ENCODE data around the gene FAM200C. TPM values are rescaled to one million over a fixed set of nuclear protein-coding genes. Genes with fewer than 3 reads are reported as not detected.

FAM200C gene
- polyA plus RNA-seq (2011; rRNA removed) (3.6 and 5.3 TPM in 2 replicates), polyA minus RNA-seq (2011; rRNA and poly(A)+ RNA removed) (3.4 and 4.7 TPM in 2 replicates)

DNA sequence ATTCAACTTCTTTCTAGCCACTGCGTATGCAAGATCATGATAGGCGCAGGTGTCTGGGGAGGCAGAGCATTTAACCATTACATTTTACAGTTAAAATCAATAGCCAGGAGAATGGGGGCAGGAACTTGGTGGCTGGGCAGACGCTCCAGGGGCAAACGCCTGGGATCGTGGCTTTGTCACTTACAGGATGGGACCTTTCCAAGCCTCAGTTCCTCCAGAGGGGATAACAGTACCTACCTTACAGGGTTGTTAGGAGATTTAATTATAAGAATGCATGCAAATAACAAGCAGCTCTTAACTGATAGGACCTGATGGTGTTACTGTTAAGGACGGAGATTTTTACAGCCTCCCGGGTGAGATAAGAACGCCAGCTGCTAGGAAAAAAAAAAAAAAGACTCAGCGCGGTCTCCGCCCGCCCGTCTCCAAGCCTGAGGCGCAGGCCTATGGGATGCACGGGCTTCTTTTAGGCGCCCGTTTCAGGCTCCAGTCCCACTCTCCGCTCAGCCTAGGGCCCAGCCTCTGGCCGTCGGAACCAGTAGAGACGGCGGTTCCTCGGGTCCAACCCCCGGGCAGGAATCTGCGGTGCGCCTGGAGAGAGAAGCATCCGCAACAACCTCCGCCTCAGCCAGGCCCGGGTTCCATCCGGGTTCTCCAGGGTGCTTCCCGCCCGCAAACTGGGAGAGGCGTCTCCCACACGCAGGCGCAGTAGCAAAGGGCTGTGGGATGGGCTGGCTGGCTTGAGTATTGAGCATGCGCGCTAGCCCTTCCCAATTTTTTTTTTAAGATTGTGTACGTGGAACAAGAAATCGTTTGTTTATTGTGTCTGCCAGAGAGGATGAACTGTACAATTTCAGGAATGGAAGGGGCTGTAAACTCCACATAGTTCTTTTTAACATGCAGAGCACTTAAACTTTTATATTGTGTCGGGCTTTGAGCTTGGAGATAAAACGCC is at the start of gene FAM200C:
FAM200C (minus strand) TSS at position 653 of the 952 bp plus-strand sequence. CDS start 4,564 bp downstream, outside the sequence.
- ChIA-PET CTCF (interaction anchor here (0.9 to 3.9 kb wide), 4 partner anchors 8 to 378 kb away, joined by 3 to 25 read pairs (median 12); no protein-coding TSS in a partner anchor), POLR2A (interaction anchor here (0.5 to 2.3 kb wide), 11 partner anchors 10 to 1066 kb away, joined by 3 to 10 read pairs (median 3); partner anchors contain the start of genes C1QTNF2, PTTG1 and SLU7)

DNA sequence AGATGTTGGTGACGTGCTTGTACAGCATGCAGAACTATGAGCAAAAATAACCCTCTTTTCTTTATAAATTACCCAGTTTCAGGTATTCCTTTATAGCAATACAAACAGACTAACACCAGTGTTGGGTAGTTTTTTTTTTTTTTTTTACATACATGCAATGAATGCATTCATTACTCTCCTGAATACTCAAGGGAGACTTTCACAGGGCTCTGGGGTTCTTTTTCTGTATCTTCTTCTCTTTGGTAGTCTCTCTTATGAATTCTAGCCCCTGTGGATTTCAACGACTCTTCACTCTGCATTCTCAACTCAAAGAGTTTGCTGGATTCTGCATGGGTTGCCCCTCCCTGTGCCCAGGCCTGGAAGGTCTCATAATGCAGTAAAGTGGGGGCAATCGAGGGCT is 49.6 kb upstream of the FAM200C start:
- POLR2A ChIA-PET: no interaction called here

More for the DNA sequence above, at the start of gene FAM200C:
- H3K27ac ChIP-seq (ENCODE audit: low read depth, low read length): peak within 1 kb of the TSS; percentile 92
- peak within 1 kb of the TSS; percentile 73 for H3K4me3 ChIP-seq (ENCODE audit: low read depth, low read length)
- no peaks in the 10 kb centered on the region for H3K27me3 ChIP-seq (ENCODE audit: control insufficient read depth, insufficient read depth, low read length)
- TF ChIP-seq CTCF (IDR thresholded peaks at IDR 0.05; ENCODE audit: low read depth, low read length): no peak
- no peaks in the 10 kb centered on the region for H3K9me3 ChIP-seq (ENCODE audit: control insufficient read depth, insufficient read depth, low read length)
- DNase-seq (ENCODE audit: low read depth, low spot score): peak; percentile 90

DNA sequence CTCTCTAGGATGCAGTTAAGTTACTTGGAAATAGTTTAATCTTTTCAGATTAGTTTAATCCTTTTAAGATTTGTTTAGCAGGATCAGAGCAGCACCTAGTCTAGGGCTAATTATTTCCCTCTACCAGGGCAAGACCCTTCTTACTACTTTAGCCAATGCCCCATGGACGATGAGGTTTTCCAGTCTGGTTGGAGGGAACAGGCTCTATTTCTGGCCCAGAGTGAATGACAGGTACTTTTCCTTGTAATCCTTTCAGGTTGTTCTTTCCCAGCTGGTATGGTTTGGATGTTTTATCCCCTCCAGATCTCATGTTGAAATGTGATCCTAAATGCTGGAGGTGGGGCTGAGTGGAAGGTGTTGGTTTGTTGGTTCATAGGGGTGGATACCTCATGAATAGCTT is 49.0 kb upstream of the FAM200C start:
- Histone ChIP-seq H3K27me3 (ENCODE audit: control insufficient read depth, insufficient read depth, low read length) (peaks cover 2% of the 10 kb centered on the region), H3K27ac (ENCODE audit: low read depth, low read length) (no peak overlapping the region), H3K9me3 (ENCODE audit: control insufficient read depth, insufficient read depth, low read length) (no peaks in the 10 kb centered on the region), H3K4me3 (ENCODE audit: low read depth, low read length) (no peak overlapping the region)
- TF ChIP-seq CTCF (IDR thresholded peaks at IDR 0.05; ENCODE audit: low read depth, low read length): no peak
- DNase-seq (ENCODE audit: low read depth, low spot score): no peak
- CTCF ChIA-PET: interaction anchor here (2.5 kb wide), 1 partner anchor 10 kb away, joined by 31 read pairs; no protein-coding TSS in a partner anchor
- POLR2A ChIA-PET: no interaction called here

More for the DNA sequence above, 49.6 kb upstream of the FAM200C start:
- H3K9me3 ChIP-seq (ENCODE audit: control insufficient read depth, insufficient read depth, low read length): no peaks in the 10 kb centered on the region
- CTCF ChIA-PET: interaction anchor here (2.5 kb wide), 1 partner anchor 11 kb away, joined by 31 read pairs; no protein-coding TSS in a partner anchor
- no peak for DNase-seq (ENCODE audit: low read depth, low spot score)
- no peak for TF ChIP-seq CTCF (IDR thresholded peaks at IDR 0.05; ENCODE audit: low read depth, low read length)
- no peak overlapping the region for H3K27ac ChIP-seq (ENCODE audit: low read depth, low read length)
- H3K27me3 ChIP-seq (ENCODE audit: control insufficient read depth, insufficient read depth, low read length): peaks cover 2% of the 10 kb centered on the region
- H3K4me3 ChIP-seq (ENCODE audit: low read depth, low read length): no peak overlapping the region

DNA sequence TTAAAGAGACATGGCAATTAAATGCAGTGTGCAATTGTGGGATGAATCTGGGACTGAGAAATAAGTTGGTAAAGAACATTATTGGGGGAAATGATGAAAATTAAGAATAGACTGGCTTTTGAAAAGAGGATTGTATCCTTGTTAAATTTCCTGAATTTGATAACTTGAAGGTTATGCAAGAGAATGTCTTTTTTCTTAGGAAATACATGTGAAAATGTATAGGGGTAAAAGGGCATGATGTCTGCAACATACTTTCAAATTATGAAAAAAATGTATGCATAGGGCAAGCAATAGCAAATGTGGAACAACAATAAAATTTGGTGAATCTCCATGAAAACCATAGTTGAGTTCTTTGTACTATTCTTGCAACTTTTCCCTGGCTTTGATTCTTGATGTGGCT is 45.9 kb upstream of the FAM200C start:
- H3K27ac ChIP-seq (ENCODE audit: low read depth, low read length): no peak overlapping the region
- no peak for TF ChIP-seq CTCF (IDR thresholded peaks at IDR 0.05; ENCODE audit: low read depth, low read length)
- no peak for DNase-seq (ENCODE audit: low read depth, low spot score)
- ChIA-PET POLR2A (no interaction called here), CTCF (no interaction called here)
- H3K4me3 ChIP-seq (ENCODE audit: low read depth, low read length): no peak overlapping the region
- peaks cover 2% of the 10 kb centered on the region for H3K27me3 ChIP-seq (ENCODE audit: control insufficient read depth, insufficient read depth, low read length)
- no peaks in the 10 kb centered on the region for H3K9me3 ChIP-seq (ENCODE audit: control insufficient read depth, insufficient read depth, low read length)

GRCh38 chr5:160445132-160445531 is 45.3 kb upstream of the FAM200C start:
- H3K27ac ChIP-seq (ENCODE audit: low read depth, low read length): no peak overlapping the region
- ChIA-PET CTCF (no interaction called here), POLR2A (no interaction called here)
- no peak for TF ChIP-seq CTCF (IDR thresholded peaks at IDR 0.05; ENCODE audit: low read depth, low read length)
- DNase-seq (ENCODE audit: low read depth, low spot score): no peak
- no peaks in the 10 kb centered on the region for H3K9me3 ChIP-seq (ENCODE audit: control insufficient read depth, insufficient read depth, low read length)
- H3K27me3 ChIP-seq (ENCODE audit: control insufficient read depth, insufficient read depth, low read length): peaks cover 2% of the 10 kb centered on the region
- H3K4me3 ChIP-seq (ENCODE audit: low read depth, low read length): no peak overlapping the region
